Adrenal gland (tissue), 12 donors: ENCODE results near the gene UXS1. TPM values are rescaled to one million over a fixed set of nuclear protein-coding genes. Genes with fewer than 3 reads are reported as not detected.

Experiments
- DNase-seq, 7 donors: peaks; one replicate each; pipeline ENCODE4 v3.0.0-alpha.2; 2019 to 2020
- H3K27ac ChIP-seq, 5 donors: fragments of 200-600 bp; sonication (generic) in 4 of 5; 1 replicate in 3 of 5; 2 replicates in 2 of 5; pipeline versions ENCODE4 v1.5.1 to v1.8.0; 2016 to 2020; ENCODE audit warnings: mild to moderate bottlenecking in 1 of 5
- H3K27me3 ChIP-seq: fragments of 200-600 bp; 2 replicates; pipeline ENCODE4 v1.8.0; 2021
- H3K36me3 ChIP-seq, 2 donors: fragments of 200-600 bp; replicated peaks in 1 of 2; 1 replicate in 1 of 2; 2 replicates in 1 of 2; pipeline versions ENCODE4 v1.5.1 to v1.8.0; 2018 to 2022
- H3K4me1 ChIP-seq, 2 donors: fragments of 200-600 bp; replicated peaks in 1 of 2; 1 replicate in 1 of 2; 2 replicates in 1 of 2; pipeline versions ENCODE4 v1.5.1 to v1.8.0; 2018 to 2021
- H3K4me3 ChIP-seq, 4 donors: fragments of 200-600 bp; sonication (generic) in 3 of 4; one replicate each; pipeline ENCODE4 v1.5.1; 2016 to 2018
- H3K9me3 ChIP-seq, 3 donors: fragments of 200-600 bp; sonication (generic) in 1 of 3; replicated peaks in 1 of 3; 1 replicate in 2 of 3; 2 replicates in 1 of 3; pipeline versions ENCODE4 v1.5.1 to v1.8.0; 2016 to 2021
- CTCF ChIP-seq, 6 experiments: fragments of 450-650 bp in 4 of 6; fragments of 200-600 bp in 2 of 6; sonication (generic) in 1 of 6; IDR thresholded peaks; 1 replicate in 5 of 6; 2 replicates in 1 of 6; pipeline versions ENCODE4 v1.5.1 to v1.8.0; 2016 to 2021; ENCODE audit warnings: antibody characterized with exemption in 6 of 6, mild to moderate bottlenecking in 2 of 6, moderate library complexity in 1 of 6
- POLR2A ChIP-seq, 2 donors: fragments of 450-650 bp; IDR thresholded peaks; one replicate each; pipeline ENCODE4 v1.6.1; 2017; ENCODE audit warnings: antibody characterized with exemption in 2 of 2, mild to moderate bottlenecking in 2 of 2, moderate library complexity in 1 of 2
- whole genome bisulfite sequencing, 4 donors: extraction: QIAGEN DNeasy Blood & Tissue Kit in 2 of 4; methylation state at CpG; one replicate each; pipeline versions ENCODE4 v1.1.5 to v1.1.7; 2013 to 2017; 5-methylcytosine and 5-hydroxymethylcytosine counted together
- intact Hi-C, 2 donors: fragments of 100-400 bp; cut with DNase I; formaldehyde crosslinking; loops; one replicate each; pipeline versions ENCODE4 v1.14.1 to v1.15.0; 2022 to 2023
- polyA plus RNA-seq, 3 donors: library from polyadenylated mRNA; stranded (reverse); fragments of 200-250 nt in 2 of 3; fragments of 350-450 nt in 1 of 3; fragmentation: Illumina TruSeq in 1 of 3; extraction: RNeasy Lipid Tissue Mini Kit (QIAGEN cat#74804) in 1 of 3; gene quantifications; one replicate each; pipeline ENCODE4 v1.2.3, GENCODE V29; 2013 to 2014
- total RNA-seq, 9 donors: library from RNA; depleted of rRNA in 4 of 9; stranded (reverse); fragments of >200 nt in 4 of 9; fragments of 120-200 nt in 1 of 9; fragmentation: NEBNext Ultra II Directional in 1 of 9; extraction: Animal tissue kit (Norgen Biotek cat#: 25700) in 1 of 9; gene quantifications; one replicate each; pipeline versions ENCODE4 v1.1.0 to v1.2.4, GENCODE V29; 2013 to 2023
- donor health status: healthy with polysubstance abuse.
- donor health status: Bipolar disorder and iron deficiency.
- donor health status: DM: yes; HTN: yes; CAD: no.
- donor health status: DM: no; HTN: no; CAD: no.
- donor health status: DM: no; HTN: no; CAD: no.
- donor health status: DM: yes; HTN: yes; CAD: no.

The UXS1 gene
- total and polyA plus RNA-seq, 12 donors, result 5.7 to 145 (median 22.3) TPM

GRCh38 chr2:106061611-106062349, 132.3 kb downstream of the UXS1 start:
- intact Hi-C loops, result no loop called here

GRCh38 chr2:106059416-106060065, 134.6 kb downstream of the UXS1 start:
- Histone ChIP-seq H3K9me3 (no peaks in the 10 kb centered on the region), H3K36me3 (no peaks in the 10 kb centered on the region), H3K27ac (no peak overlapping the region), H3K4me3 (no peak overlapping the region), H3K4me1 (no peaks in the 10 kb centered on the region), H3K27me3 (no peaks in the 10 kb centered on the region)
- intact Hi-C loops, result no loop called here
- 72 to 79% (median 75%) methylated on average over 6 of the region's 6 CpGs for WGBS, 4 donors
- no peak for TF ChIP-seq CTCF (IDR thresholded peaks at IDR 0.05)
- TF ChIP-seq POLR2A (IDR thresholded peaks at IDR 0.05), result no peak
- DNase-seq, result no peak

More at GRCh38 chr2:106061611-106062349, 132.3 kb downstream of the UXS1 start:
- Histone ChIP-seq H3K4me3 (no peak overlapping the region), H3K27ac (no peak overlapping the region), H3K4me1 (peaks cover 0 to 8% of the 10 kb centered on the region in 2 donors), H3K9me3 (no peaks in the 10 kb centered on the region), H3K36me3 (no peaks in the 10 kb centered on the region), H3K27me3 (peaks cover 12% of the 10 kb centered on the region)
- TF ChIP-seq POLR2A (IDR thresholded peaks at IDR 0.05) (no peak), CTCF (IDR thresholded peaks at IDR 0.05) (no peak)
- WGBS, 4 donors, result 80 to 85% (median 82%) methylated on average over 9 of the region's 9 CpGs
- DNase-seq, result no peak

GRCh38 chr2:106058469-106059137, 135.5 kb downstream of the UXS1 start:
- Histone ChIP-seq H3K27ac (no peak overlapping the region), H3K36me3 (no peaks in the 10 kb centered on the region), H3K4me3 (no peak overlapping the region), H3K4me1 (no peaks in the 10 kb centered on the region), H3K9me3 (no peaks in the 10 kb centered on the region), H3K27me3 (no peaks in the 10 kb centered on the region)
- no peak for TF ChIP-seq CTCF (IDR thresholded peaks at IDR 0.05)
- TF ChIP-seq POLR2A (IDR thresholded peaks at IDR 0.05), result no peak
- intact Hi-C loops, result no loop called here
- WGBS, 4 donors, result 71 to 86% (median 78%) methylated on average over 4 of the region's 4 CpGs
- DNase-seq, result no peak

- TF ChIP-seq CTCF (IDR thresholded peaks at IDR 0.05), result no peak
- TF ChIP-seq POLR2A (IDR thresholded peaks at IDR 0.05), result no peak
- intact Hi-C loops, result no loop called here
- Histone ChIP-seq H3K27ac (no peak overlapping the region), H3K36me3 (no peaks in the 10 kb centered on the region), H3K27me3 (no peaks in the 10 kb centered on the region), H3K9me3 (no peaks in the 10 kb centered on the region), H3K4me3 (no peak overlapping the region), H3K4me1 (no peaks in the 10 kb centered on the region)
- WGBS, 4 donors, result 62 to 94% (median 66%) methylated on average over 4 of the region's 4 CpGs
- no peak for DNase-seq
Measured at GRCh38 chr2:106057206-106057605, 136.9 kb downstream of the UXS1 start.
